Gastroesophageal sphincter (tissue), 4 donors: Measurements from ENCODE around the gene HNRNPM. TPM values are rescaled to one million over a fixed set of nuclear protein-coding genes. Genes with fewer than 3 reads are reported as not detected.
A peak's percentile ranks its signal among the peaks of the same experiment; 100 is the strongest.

ENCODE experiments used
- ATAC-seq: fragments of 150-250 bp; one replicate; pipeline ENCODE4 v1.9.1; 2016; ENCODE audit warnings: mild to moderate bottlenecking, moderate library complexity
- H3K27ac ChIP-seq, 4 donors: fragments of 200-600 bp; sonication (generic) in 3 of 4; 1 replicate in 3 of 4; 2 replicates in 1 of 4; pipeline ENCODE4 v1.5.1; 2016 to 2019
- H3K27me3 ChIP-seq: fragments of 200-600 bp; sonication (generic); one replicate; pipeline ENCODE4 v1.5.1; 2019
- H3K36me3 ChIP-seq, 2 donors: fragments of 200-600 bp; sonication (generic); one replicate each; pipeline ENCODE4 v1.5.1; 2019; ENCODE audit warnings: control low read depth in 1 of 2
- H3K4me1 ChIP-seq, 3 donors: fragments of 200-600 bp; sonication (generic); 1 replicate in 2 of 3; 2 replicates in 1 of 3; pipeline ENCODE4 v1.5.1; 2016 to 2019; ENCODE audit warnings: control low read depth in 2 of 3
- H3K4me3 ChIP-seq, 2 donors: fragments of 200-600 bp; sonication (generic); one replicate each; pipeline ENCODE4 v1.5.1; 2019; ENCODE audit warnings: mild to moderate bottlenecking in 1 of 2, moderate library complexity in 1 of 2
- H3K9me3 ChIP-seq, 3 donors: fragments of 200-600 bp; sonication (generic); one replicate each; pipeline ENCODE4 v1.5.1; 2017 to 2019; ENCODE audit warnings: control low read depth in 2 of 3
- CTCF ChIP-seq, 4 experiments: fragments of 200-600 bp in 2 of 4; fragments of 450-650 bp in 2 of 4; sonication (generic) in 1 of 4; IDR thresholded peaks; one replicate each; pipeline ENCODE4 v1.5.1; 2017 to 2019; ENCODE audit warnings: antibody characterized with exemption in 4 of 4, mild to moderate bottlenecking in 2 of 4, moderate library complexity in 2 of 4
- EP300 ChIP-seq: sonication (generic); formaldehyde crosslinking; IDR thresholded peaks from one replicate; pipeline ENCODE4 v1.6.1; 2017; ENCODE audit warnings: antibody characterized with exemption, mild to moderate bottlenecking
- POLR2A ChIP-seq, 2 donors: fragments of 450-650 bp; IDR thresholded peaks; one replicate each; pipeline ENCODE4 v1.6.1; 2017; ENCODE audit warnings: antibody characterized with exemption in 2 of 2, mild to moderate bottlenecking in 2 of 2, moderate library complexity in 1 of 2
- POLR2AphosphoS5 ChIP-seq: sonication (generic); formaldehyde crosslinking; IDR thresholded peaks from one replicate; pipeline ENCODE4 v1.6.1; 2017; ENCODE audit warnings: antibody characterized with exemption
- WGBS, 2 donors: methylation state at CpG; one replicate each; pipeline ENCODE4 v1.1.5; 2018; ENCODE audit warnings: low coverage in 1 of 2; 5-methylcytosine and 5-hydroxymethylcytosine counted together
- total RNA-seq, 4 donors: library from RNA; depleted of rRNA; stranded (reverse); fragments of >200 nt; gene quantifications; one replicate each; pipeline ENCODE4 v1.1.0, GENCODE V29; 2016

The HNRNPM gene
- total RNA-seq, 4 donors from 2014 or later = 75.1 to 120 (median 101) TPM

- H3K9me3 ChIP-seq = no peaks in the 10 kb centered on the region
- no peak for ATAC-seq
- peaks cover 35 to 74% (median 35%) of the 10 kb centered on the region in 3 donors for H3K4me1 ChIP-seq
- TF ChIP-seq CTCF (IDR thresholded peaks at IDR 0.05) (no peak), POLR2A (IDR thresholded peaks at IDR 0.05) (no peak), EP300 (no peak), POLR2AphosphoS5 (no peak)
- peak overlapping the region in 1 of 4 donors; percentile 20 for H3K27ac ChIP-seq
- 86 to 91% methylated on average over 6 to 14 of the region's 14 CpGs for WGBS, 2 donors
- peaks cover under 1 to 45% of the 10 kb centered on the region in 2 donors for H3K36me3 ChIP-seq
- no peak overlapping the region for H3K4me3 ChIP-seq
- H3K27me3 ChIP-seq = no peaks in the 10 kb centered on the region
Measured at GRCh38 chr19:8461891-8462290, 17.1 kb downstream of the HNRNPM start.

GRCh38 chr19:8462571-8462970 lies 17.8 kb downstream of the HNRNPM start:
- 78 to 79% methylated on average over 4 to 5 of the region's 5 CpGs for WGBS, 2 donors

GRCh38 chr19:8463365-8463764 lies 18.6 kb downstream of the HNRNPM start:
- no peak for TF ChIP-seq EP300
- TF ChIP-seq POLR2AphosphoS5 = no peak
- no peak for TF ChIP-seq CTCF (IDR thresholded peaks at IDR 0.05)
- TF ChIP-seq POLR2A (IDR thresholded peaks at IDR 0.05) = no peak
- Histone ChIP-seq H3K27me3 (no peaks in the 10 kb centered on the region), H3K27ac (no peak overlapping the region), H3K4me3 (no peak overlapping the region), H3K4me1 (peaks cover 25 to 59% (median 29%) of the 10 kb centered on the region in 3 donors), H3K9me3 (no peaks in the 10 kb centered on the region), H3K36me3 (peaks cover 6 to 54% of the 10 kb centered on the region in 2 donors)
- ATAC-seq = no peak
- 93% methylated on average over 8 of the region's 8 CpGs; no CpG with 5 or more reads in 1 of the 2 donors for WGBS, 2 donors

More at GRCh38 chr19:8462571-8462970, 17.8 kb downstream of the HNRNPM start:
- Histone ChIP-seq H3K27me3 (no peaks in the 10 kb centered on the region), H3K4me1 (peaks cover 32 to 67% (median 35%) of the 10 kb centered on the region in 3 donors), H3K36me3 (peaks cover 6 to 46% of the 10 kb centered on the region in 2 donors), H3K27ac (no peak overlapping the region), H3K9me3 (no peaks in the 10 kb centered on the region), H3K4me3 (no peak overlapping the region)
- no peak for ATAC-seq
- TF ChIP-seq EP300 (no peak), POLR2AphosphoS5 (no peak), CTCF (IDR thresholded peaks at IDR 0.05) (no peak), POLR2A (IDR thresholded peaks at IDR 0.05) (no peak)

- no peak overlapping the region for H3K4me3 ChIP-seq
- no peak for TF ChIP-seq POLR2A (IDR thresholded peaks at IDR 0.05)
- TF ChIP-seq EP300 = no peak
- no peak for TF ChIP-seq CTCF (IDR thresholded peaks at IDR 0.05)
- TF ChIP-seq POLR2AphosphoS5 = no peak
- 80 to 95% methylated on average over 2 to 4 of the region's 4 CpGs for WGBS, 2 donors
- H3K4me1 ChIP-seq = peaks cover 0 to 41% (median 4%) of the 10 kb centered on the region in 3 donors
- H3K27me3 ChIP-seq = no peaks in the 10 kb centered on the region
- H3K9me3 ChIP-seq = no peaks in the 10 kb centered on the region
- H3K27ac ChIP-seq = no peak overlapping the region
- ATAC-seq = no peak
- peaks cover 12 to 80% of the 10 kb centered on the region in 2 donors for H3K36me3 ChIP-seq
Measured at GRCh38 chr19:8466018-8466417, 21.2 kb downstream of the HNRNPM start.

- no peak for ATAC-seq
- Histone ChIP-seq H3K4me3 (no peak overlapping the region), H3K27me3 (no peaks in the 10 kb centered on the region), H3K9me3 (no peaks in the 10 kb centered on the region), H3K36me3 (peaks cover 12 to 100% of the 10 kb centered on the region in 2 donors), H3K4me1 (peaks cover 0 to 20% (median 0%) of the 10 kb centered on the region in 3 donors), H3K27ac (no peak overlapping the region)
- TF ChIP-seq POLR2A (IDR thresholded peaks at IDR 0.05) = no peak
- TF ChIP-seq POLR2AphosphoS5 = no peak
- no peak for TF ChIP-seq CTCF (IDR thresholded peaks at IDR 0.05)
- no peak for TF ChIP-seq EP300
- WGBS, 2 donors = 67 to 71% methylated on average over 3 of the region's 3 CpGs
Measured at GRCh38 chr19:8468124-8468523, 23.3 kb downstream of the HNRNPM start.
